CD4-positive, alpha-beta T cell (primary cell): ENCODE measurements around the gene C10orf71. TPM values are rescaled to one million over a fixed set of nuclear protein-coding genes. Genes with fewer than 3 reads are reported as not detected.

ENCODE experiments used
- ATAC-seq: fragments of 200-7000 bp; cut with Tn5 transposase; one replicate; pipeline ENCODE4 v1.10.0; 2022; ENCODE audit warnings: mild to moderate bottlenecking; ENCODE audit not compliant: poor library complexity
- CTCF ChIA-PET: fragments of 350-600 bp; sonication (Branson Sonifier 250); formaldehyde crosslinking; loops from one replicate; lab custom pipeline; 2021; ENCODE audit warnings: antibody characterized with exemption, inconsistent platforms; lab: Charles Lee
- POLR2A ChIA-PET: fragments of 350-600 bp; sonication (Branson Sonifier 250); formaldehyde crosslinking; loops from one replicate; lab custom pipeline; 2021; ENCODE audit warnings: antibody characterized with exemption, inconsistent platforms; lab: Charles Lee
- DNase-seq, 14 experiments: peaks; one replicate each; pipeline ENCODE4 v3.0.0-alpha.2; 2013 to 2020; ENCODE audit warnings: mixed read lengths in 2 of 14
- H3K27ac ChIP-seq, 2 donors: one replicate each; pipeline versions ENCODE4 v1.5.1 to v1.7.0; 2013; ENCODE audit warnings: low read length in 2 of 2, low read depth in 1 of 2, mild to moderate bottlenecking in 1 of 2
- H3K27me3 ChIP-seq, 2 experiments: 1 replicate in 1 of 2; 2 replicates in 1 of 2; pipeline versions ENCODE4 v1.6.1 to v1.7.0; 2013; ENCODE audit warnings: low read length in 2 of 2, control low read depth in 1 of 2, mild to moderate bottlenecking in 1 of 2, moderate library complexity in 1 of 2; ENCODE audit not compliant: insufficient read depth in 2 of 2, control insufficient read depth in 1 of 2
- H3K36me3 ChIP-seq: one replicate; pipeline ENCODE4 v1.6.1; 2013; ENCODE audit warnings: low read length, control low read depth; ENCODE audit not compliant: insufficient read depth
- H3K4me1 ChIP-seq: one replicate; pipeline ENCODE4 v1.6.1; 2013; ENCODE audit warnings: low read length, control low read depth; ENCODE audit not compliant: insufficient read depth
- H3K4me3 ChIP-seq: one replicate; pipeline ENCODE4 v1.5.1; 2013; ENCODE audit warnings: mild to moderate bottlenecking, low read length, moderate library complexity
- H3K9me3 ChIP-seq, 2 experiments: 1 replicate in 1 of 2; 2 replicates in 1 of 2; pipeline versions ENCODE4 v1.6.1 to v1.7.0; 2013; ENCODE audit warnings: low read length in 2 of 2, mild to moderate bottlenecking in 2 of 2, control low read depth in 1 of 2, moderate library complexity in 1 of 2; ENCODE audit not compliant: control insufficient read depth in 1 of 2, insufficient read depth in 1 of 2
- H3K27ac Mint-ChIP-seq: one replicate; pipeline ENCODE4 v1.8.0; 2020; ENCODE audit warnings: mixed read lengths
- H3K27me3 Mint-ChIP-seq: one replicate; pipeline ENCODE4 v1.8.0; 2021; ENCODE audit warnings: mixed read lengths
- H3K36me3 Mint-ChIP-seq: one replicate; pipeline ENCODE4 v1.8.0; 2021; ENCODE audit warnings: low read depth, mixed read lengths
- H3K4me1 Mint-ChIP-seq: one replicate; pipeline ENCODE4 v1.8.0; 2021; ENCODE audit warnings: low read depth, mixed read lengths
- H3K4me3 Mint-ChIP-seq: one replicate; pipeline ENCODE4 v1.8.0; 2020; ENCODE audit warnings: mild to moderate bottlenecking, mixed read lengths
- H3K9me3 Mint-ChIP-seq: one replicate; pipeline ENCODE4 v1.8.0; 2020; ENCODE audit warnings: mixed read lengths
- CTCF ChIP-seq: fragments of 200-600 bp; IDR thresholded peaks from one replicate; pipeline ENCODE4 v1.8.0; 2022; ENCODE audit warnings: antibody characterized with exemption, mild to moderate bottlenecking
- intact Hi-C, 2 experiments: fragments of 100-400 bp; cut with DNase I in 1 of 2; cut with micrococcal nuclease in 1 of 2; formaldehyde crosslinking; loops; one replicate each; pipeline versions ENCODE4 v1.15.1 to v1.9.0; 2023 to 2025; cut with DNase I, micrococcal nuclease
- total RNA-seq, 174 experiments: library from RNA in 2 of 174; stranded (reverse) in 2 of 174; gene quantifications; one replicate each; pipeline ENCODE4 v1.2.3 and lab custom pipeline; 2021 to 2026

The C10orf71 gene
- total RNA-seq, 2 experiments from 2014 or later: not detected

GRCh38 chr10:49365275-49365674 lies 66.3 kb downstream of the C10orf71 start:
- TF ChIP-seq CTCF: no peak
- Histone ChIP-seq H3K9me3 (peaks cover 0 to 6% of the 10 kb centered on the region in 2 experiments), H3K36me3 (no peaks in the 10 kb centered on the region), H3K27ac (no peak overlapping the region), H3K4me1 (no peaks in the 10 kb centered on the region), H3K27me3 (peaks cover 0 to 2% of the 10 kb centered on the region in 2 experiments), H3K4me3 (no peak overlapping the region)
- no peaks in the 10 kb centered on the region for H3K4me1 Mint-ChIP-seq
- no peak for DNase-seq
- ChIA-PET POLR2A (no interaction called here), CTCF (no interaction called here)
- H3K36me3 Mint-ChIP-seq: no peaks in the 10 kb centered on the region
- peaks cover 5% of the 10 kb centered on the region for H3K27me3 Mint-ChIP-seq
- no peak overlapping the region for H3K4me3 Mint-ChIP-seq
- no peak for ATAC-seq
- no peak overlapping the region for H3K27ac Mint-ChIP-seq
- intact Hi-C loops: no loop called here
- H3K9me3 Mint-ChIP-seq: no peaks in the 10 kb centered on the region

- Histone ChIP-seq H3K27me3 (peaks cover 0 to 2% of the 10 kb centered on the region in 2 experiments), H3K27ac (no peak overlapping the region), H3K9me3 (peaks cover 0 to under 1% of the 10 kb centered on the region in 2 experiments), H3K4me1 (no peaks in the 10 kb centered on the region), H3K4me3 (no peak overlapping the region), H3K36me3 (no peaks in the 10 kb centered on the region)
- intact Hi-C loops: no loop called here
- ChIA-PET CTCF (no interaction called here), POLR2A (no interaction called here)
- ATAC-seq (no peak), DNase-seq (no peak)
- no peak overlapping the region for H3K4me3 Mint-ChIP-seq
- H3K27ac Mint-ChIP-seq: no peak overlapping the region
- TF ChIP-seq CTCF: no peak
- no peaks in the 10 kb centered on the region for H3K36me3 Mint-ChIP-seq
- H3K4me1 Mint-ChIP-seq: no peaks in the 10 kb centered on the region
- no peaks in the 10 kb centered on the region for H3K9me3 Mint-ChIP-seq
- peaks cover 5% of the 10 kb centered on the region for H3K27me3 Mint-ChIP-seq
Observed at GRCh38 chr10:49365675-49366415, 66.9 kb downstream of the C10orf71 start.

GRCh38 chr10:49366460-49366859 lies 67.5 kb downstream of the C10orf71 start:
- H3K9me3 ChIP-seq: no peaks in the 10 kb centered on the region
- ChIA-PET POLR2A (no interaction called here), CTCF (no interaction called here)
- Mint-ChIP-seq H3K9me3 (no peaks in the 10 kb centered on the region), H3K27ac (no peak overlapping the region), H3K36me3 (no peaks in the 10 kb centered on the region), H3K4me1 (no peaks in the 10 kb centered on the region), H3K27me3 (peaks cover 5% of the 10 kb centered on the region), H3K4me3 (no peak overlapping the region)
- H3K4me1 ChIP-seq: no peaks in the 10 kb centered on the region
- H3K27me3 ChIP-seq: peaks cover 0 to 2% of the 10 kb centered on the region in 2 experiments
- ATAC-seq (no peak), DNase-seq (no peak)
- intact Hi-C loops: no loop called here
- H3K27ac ChIP-seq: no peak overlapping the region
- no peak overlapping the region for H3K4me3 ChIP-seq
- no peak for TF ChIP-seq CTCF
- H3K36me3 ChIP-seq: no peaks in the 10 kb centered on the region
